K562 (cell line): ENCODE results near the gene BID. TPM values are rescaled to one million over a fixed set of nuclear protein-coding genes. Genes with fewer than 3 reads are reported as not detected.

Source experiments
- ATAC-seq: fragments of 200-7000 bp; cut with Tn5 transposase; 3 replicates; pipeline ENCODE4 v1.9.1; 2020; ENCODE audit warnings: moderate library complexity
- BruUV-seq: library from RNA; stranded (reverse); fragments of 400-500 nt; replicated peaks from 2 replicates; lab custom pipeline; 2021; lab: Mats Ljungman, UMichigan
- CTCF ChIA-PET: fragments of 300-600 bp; formaldehyde crosslinking; extraction: SDS; loops from one replicate; lab custom pipeline; 2021; ENCODE audit warnings: low intra/inter-chr PET ratio; lab: Yijun Ruan, JAX
- POLR2A ChIA-PET: fragments of 300-600, 350-650 bp; sonication (Branson Sonifier 250); formaldehyde crosslinking; extraction: SDS; loops from one replicate; lab custom pipeline; 2021; ENCODE audit warnings: antibody characterized with exemption, inconsistent platforms; lab: Yijun Ruan, JAX
- DNase-seq, 4 experiments: peaks; one replicate each; pipeline versions ENCODE4 v3.0.0 to v3.0.0-alpha.2; 2011 to 2018; ENCODE audit warnings: low spot score in 3 of 4, mixed read lengths in 3 of 4; ENCODE audit errors: extremely low read depth in 1 of 4
- FAIRE-seq: peaks from 2 replicates; lab custom pipeline; 2011; peaks lifted over from hg19 to GRCh38; lab: Jason Lieb, UNC
- H2AFZ ChIP-seq: 2 replicates; pipeline ENCODE4 v1.6.0; 2011; ENCODE audit warnings: low read depth, low read length, control low read depth, inconsistent platforms
- H3K27ac ChIP-seq: fragments of 200-600 bp; 3 replicates; pipeline ENCODE4 v1.8.0; 2011; ENCODE audit warnings: low read depth, mild to moderate bottlenecking, control low read depth, inconsistent platforms, low read length, moderate library complexity, mixed read lengths; ENCODE audit errors: extremely low read depth
- H3K27me3 ChIP-seq, 2 experiments: fragments of 300-600 bp in 1 of 2; 2 replicates in 1 of 2; 3 replicates in 1 of 2; pipeline versions ENCODE4 v1.6.0 to v1.8.0; 2011; ENCODE audit warnings: inconsistent platforms in 2 of 2, low read length in 2 of 2, mild to moderate bottlenecking in 1 of 2, mixed read lengths in 1 of 2, moderate library complexity in 1 of 2; ENCODE audit not compliant: control insufficient read depth in 2 of 2, insufficient read depth in 2 of 2
- H3K36me3 ChIP-seq: fragments of 300-600 bp; 3 replicates; pipeline ENCODE4 v1.8.0; 2011; ENCODE audit warnings: mild to moderate bottlenecking, low read length, inconsistent platforms; ENCODE audit not compliant: control insufficient read depth, insufficient read depth
- H3K4me1 ChIP-seq, 2 experiments: fragments of 200-600 bp in 1 of 2; replicated peaks in 1 of 2; 2 replicates in 1 of 2; 3 replicates in 1 of 2; pipeline versions ENCODE4 v1.5.1 to v1.8.0; 2011; ENCODE audit warnings: inconsistent platforms in 2 of 2, low read length in 2 of 2, mild to moderate bottlenecking in 1 of 2, mixed read lengths in 1 of 2, moderate library complexity in 1 of 2; ENCODE audit not compliant: control insufficient read depth in 2 of 2, insufficient read depth in 2 of 2
- H3K4me2 ChIP-seq: 2 replicates; pipeline ENCODE4 v1.6.1; 2011; ENCODE audit warnings: low read length, control low read depth, inconsistent platforms, mixed read lengths; ENCODE audit not compliant: insufficient read depth
- H3K4me3 ChIP-seq: fragments of 200-600 bp; sonication (generic), shearing (Covaris generic); 2 replicates; pipeline ENCODE4 v1.5.1; 2016; ENCODE audit warnings: control low read depth, inconsistent platforms
- H3K79me2 ChIP-seq: fragments of 200-600 bp; 3 replicates; pipeline ENCODE4 v1.8.0; 2011; ENCODE audit warnings: low read length, inconsistent platforms; ENCODE audit not compliant: control insufficient read depth, insufficient read depth
- H3K9ac ChIP-seq, 2 experiments: 2 replicates each; pipeline versions ENCODE4 v1.6.0 to v1.6.1; 2011; ENCODE audit warnings: low read depth in 2 of 2, low read length in 2 of 2, control low read depth in 1 of 2, inconsistent platforms in 1 of 2, mild to moderate bottlenecking in 1 of 2, mixed read lengths in 1 of 2; ENCODE audit not compliant: insufficient read depth in 1 of 2
- H3K9me1 ChIP-seq: one replicate; pipeline ENCODE4 v1.6.0; 2011; ENCODE audit warnings: inconsistent platforms, mild to moderate bottlenecking, low read length, moderate library complexity; ENCODE audit not compliant: control insufficient read depth, insufficient read depth
- H3K9me3 ChIP-seq: replicated peaks from 2 replicates; pipeline ENCODE4 v1.5.1; 2011; ENCODE audit warnings: low read depth, low read length, inconsistent platforms; ENCODE audit not compliant: control insufficient read depth, insufficient read depth
- H4K20me1 ChIP-seq: replicated peaks from 2 replicates; pipeline ENCODE4 v1.6.1; 2011; ENCODE audit warnings: low read length, inconsistent platforms, mixed read lengths; ENCODE audit not compliant: control insufficient read depth, insufficient read depth
- ETV5 ChIP-seq: sonication (generic); formaldehyde crosslinking; IDR thresholded peaks from 2 replicates; pipeline ENCODE4 v1.4.0; 2020; ENCODE audit warnings: low read depth, mild to moderate bottlenecking, missing genetic modification reagents
- MCM2 ChIP-seq: fragments of 450-650 bp; IDR thresholded peaks from 2 replicates; pipeline ENCODE4 v1.6.1; 2017; ENCODE audit warnings: low read depth, mild to moderate bottlenecking
- RBM39 ChIP-seq: fragments of 200-400 bp; formaldehyde crosslinking; optimal IDR thresholded peaks from 2 replicates; pipeline ENCODE3; 2018; ENCODE audit warnings: low read depth, low read length
- TAL1 ChIP-seq: fragments of 450-650 bp; IDR thresholded peaks from 2 replicates; pipeline ENCODE4 v1.6.1; 2016; ENCODE audit warnings: mild to moderate bottlenecking
- ZNF507 ChIP-seq: conservative IDR thresholded peaks from 2 replicates; pipeline ENCODE4 v1.6.1; 2017; ENCODE audit warnings: missing genetic modification characterization, missing compliant biosample characterization
- WGBS: fragments of 100-300 bp; shearing (Covaris generic); methylation state at CpG from one replicate; pipeline ENCODE4 v1.1.6; 2016; ENCODE audit warnings: low coverage, mixed read lengths; ENCODE audit not compliant: insufficient coverage; ENCODE audit errors: missing lambda C conversion rate; 5-methylcytosine and 5-hydroxymethylcytosine counted together
- in situ Hi-C: fragments of 300-500 bp; cut with MboI; formaldehyde crosslinking; loops from 4 replicates; pipeline ENCODE4 v1.15.0; 2018; ENCODE audit warnings: inconsistent platforms, mixed read lengths
- intact Hi-C: fragments of 100-400 bp; cut with micrococcal nuclease; formaldehyde crosslinking; loops from 2 replicates; pipeline ENCODE4 v1.14.2; 2022
- polyA plus RNA-seq, 8 experiments: library from polyadenylated mRNA; depleted of rRNA in 4 of 8; stranded (reverse) in 5 of 8; unstranded in 3 of 8; fragments of >200 nt; fragmentation: Nextera tagmentation in 2 of 8; fragmentation: Illumina TruSeq in 1 of 8; extraction: Ambion mirVana in 2 of 8; extraction: Trizol in 1 of 8; gene quantifications; 2 replicates each; pipeline versions ENCODE4 v1.2.1 to v1.2.3, GENCODE V29; 2011 to 2014; ENCODE audit warnings: inconsistent platforms in 1 of 8, missing spikeins in 1 of 8
- total RNA-seq, 7 experiments: library from RNA; depleted of rRNA in 6 of 7; stranded (reverse); fragments of >200 nt in 6 of 7; fragmentation: Illumina TruSeq in 2 of 7; extraction: Trizol in 2 of 7; gene quantifications; 2 replicates each; pipeline versions ENCODE4 v1.2.1 to v1.2.3, GENCODE V29; 2011 to 2021; ENCODE audit warnings: low replicate concordance in 1 of 7
- TF ChIP-seq, protein P1 (sequence below): fragments of 250-450 bp; sonication (Bioruptor Pico); IDR thresholded peaks from 2 replicates; pipeline ENCODE4 v1.5.0; 2021; ENCODE audit warnings: mild to moderate bottlenecking, borderline replicate concordance

Gene BID
- total and polyA plus RNA-seq, 9 of the 15 experiments (the other 6 are each of a cell fraction or from before 2014, with no cell fraction given), result 5.2 to 209 (median 63.7) TPM

DNA sequence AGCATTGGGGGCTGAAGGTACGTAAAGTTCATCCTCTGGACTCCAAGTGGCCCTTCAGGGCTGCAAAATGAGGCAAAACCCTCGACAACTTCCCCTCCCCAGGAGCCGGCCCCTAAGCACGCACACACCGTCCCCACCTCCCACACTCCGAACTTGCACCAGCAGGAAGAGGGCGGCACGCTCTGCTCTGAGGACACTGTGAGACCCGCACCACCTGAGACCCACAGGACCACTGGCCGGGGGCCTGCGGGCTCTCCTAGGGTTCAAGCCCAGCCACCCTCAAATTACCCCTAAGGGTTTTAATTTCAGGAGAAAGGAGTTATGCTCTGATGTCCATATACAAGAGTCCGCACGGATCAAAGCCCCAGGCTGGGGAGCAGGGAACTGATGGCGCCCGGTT lies 49.7 kb upstream of the BID start:
- no peaks in the 10 kb centered on the region for H3K79me2 ChIP-seq
- FAIRE-seq, result no peak
- CTCF ChIA-PET, result no interaction called here
- no peak for DNase-seq
- H3K4me2 ChIP-seq, result no peak overlapping the region
- no TSS peak for BruUV-seq
- no peaks in the 10 kb centered on the region for H3K9me3 ChIP-seq
- intact Hi-C loops (no loop called here), in situ Hi-C loops (no loop called here)
- peaks cover 5% of the 10 kb centered on the region; the same call in 1 of the 3 replicates for H3K36me3 ChIP-seq
- H3K4me3 ChIP-seq, result no peak overlapping the region
- no peak overlapping the region for H2AFZ ChIP-seq
- WGBS, result 80% methylated on average over 14 of the region's 15 CpGs
- POLR2A ChIA-PET, result interaction anchor here (2.3 kb wide), 1 partner anchor 253 kb away, joined by 6 read pairs; the partner anchor contains the start of gene PEX26
- H3K9ac ChIP-seq, result no peak overlapping the region
- H3K27me3 ChIP-seq, result no peaks in the 10 kb centered on the region
- H3K4me1 ChIP-seq, result peaks cover 0 to 11% of the 10 kb centered on the region in 2 experiments; a peak in 4 of 5 replicates
- H3K27ac ChIP-seq, result no peak overlapping the region
- H3K9me1 ChIP-seq, result peaks cover 4% of the 10 kb centered on the region
- H4K20me1 ChIP-seq, result no peaks in the 10 kb centered on the region; the same call in 1 of the 2 replicates
- no peak for ATAC-seq
- TF ChIP-seq RBM39 (no peak), ETV5 (no peak), ZNF507 (tag) (no peak), MCM2 (no peak), TAL1 (no peak)
- TF ChIP-seq, protein P1, sequence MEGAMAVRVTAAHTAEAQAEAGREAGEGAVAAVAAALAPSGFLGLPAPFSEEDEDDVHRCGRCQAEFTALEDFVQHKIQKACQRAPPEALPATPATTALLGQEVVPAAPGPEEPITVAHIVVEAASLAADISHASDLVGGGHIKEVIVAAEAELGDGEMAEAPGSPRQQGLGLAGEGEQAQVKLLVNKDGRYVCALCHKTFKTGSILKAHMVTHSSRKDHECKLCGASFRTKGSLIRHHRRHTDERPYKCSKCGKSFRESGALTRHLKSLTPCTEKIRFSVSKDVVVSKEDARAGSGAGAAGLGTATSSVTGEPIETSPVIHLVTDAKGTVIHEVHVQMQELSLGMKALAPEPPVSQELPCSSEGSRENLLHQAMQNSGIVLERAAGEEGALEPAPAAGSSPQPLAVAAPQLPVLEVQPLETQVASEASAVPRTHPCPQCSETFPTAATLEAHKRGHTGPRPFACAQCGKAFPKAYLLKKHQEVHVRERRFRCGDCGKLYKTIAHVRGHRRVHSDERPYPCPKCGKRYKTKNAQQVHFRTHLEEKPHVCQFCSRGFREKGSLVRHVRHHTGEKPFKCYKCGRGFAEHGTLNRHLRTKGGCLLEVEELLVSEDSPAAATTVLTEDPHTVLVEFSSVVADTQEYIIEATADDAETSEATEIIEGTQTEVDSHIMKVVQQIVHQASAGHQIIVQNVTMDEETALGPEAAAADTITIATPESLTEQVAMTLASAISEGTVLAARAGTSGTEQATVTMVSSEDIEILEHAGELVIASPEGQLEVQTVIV (CRISPR knock-in tag), result no peak
